CMK (cell line): ENCODE data around the gene NUDT21.
"Not testable (repeated sequence)": the region's sequence is repeated elsewhere in the genome, so short reads cannot be mapped to it uniquely, and the experiment has no call there.

ENCODE experiments used
- DNase-seq: peaks from one replicate; pipeline ENCODE4 v3.0.0-alpha.2; 2010; ENCODE audit warnings: low read depth

NUDT21 gene

DNA sequence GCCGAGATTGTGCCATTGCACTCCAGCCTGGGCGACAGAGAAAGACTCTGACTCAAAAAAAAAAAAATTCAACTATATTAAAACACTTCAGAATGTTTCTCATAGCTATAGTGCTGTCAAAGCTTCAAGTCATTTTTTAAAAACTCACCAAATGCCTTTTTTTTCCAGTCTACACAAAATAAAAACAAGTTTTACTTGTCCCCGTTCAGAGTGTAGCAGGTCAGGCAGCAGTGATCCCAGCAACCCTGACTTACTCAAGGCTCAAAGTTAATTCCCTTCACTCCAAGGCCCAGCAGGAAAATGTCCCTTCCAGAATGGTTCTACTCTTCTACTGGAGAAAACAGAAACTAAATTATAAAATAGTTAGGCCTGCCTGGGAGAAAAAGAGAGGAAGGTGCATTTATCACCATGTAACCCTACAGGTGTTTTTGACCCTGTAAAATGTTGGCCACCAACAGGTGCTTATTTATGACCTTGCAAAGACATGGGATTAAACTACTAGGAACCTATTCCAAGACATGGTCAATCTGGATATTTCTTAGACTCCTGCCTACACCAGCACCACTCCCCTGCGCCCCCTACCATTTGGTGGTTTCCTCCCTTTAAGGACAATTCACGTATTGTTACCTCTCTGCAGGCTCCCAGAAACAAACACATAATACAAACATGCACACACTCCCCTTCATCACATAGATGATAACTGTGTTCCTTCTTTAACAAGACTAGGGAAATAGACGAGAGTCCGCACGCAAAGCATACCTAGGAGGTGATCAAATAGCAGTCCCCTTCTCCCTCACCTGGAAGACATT lies 31.2 kb downstream of the NUDT21 start:
- DNase-seq, result no peak

DNA sequence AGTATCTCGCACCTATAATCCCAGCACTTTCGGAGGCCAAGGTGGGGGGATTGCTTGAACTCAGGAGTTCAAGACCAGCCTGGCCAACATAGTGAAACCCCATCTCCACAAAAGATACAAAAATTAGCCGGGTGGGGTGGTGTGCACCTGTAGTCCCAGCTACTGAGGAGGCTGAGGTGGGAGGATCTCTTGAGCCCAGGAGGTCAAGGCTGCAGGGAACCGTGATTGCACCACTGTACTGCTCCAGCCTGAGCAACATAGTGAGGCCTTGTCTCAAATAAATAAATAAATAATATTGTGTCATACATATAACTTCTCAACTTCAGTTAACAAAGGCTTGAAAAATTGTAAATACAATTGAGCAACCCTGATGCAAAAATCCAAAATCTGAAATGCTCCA lies 34.0 kb downstream of the NUDT21 start:
- no peak for DNase-seq

DNA sequence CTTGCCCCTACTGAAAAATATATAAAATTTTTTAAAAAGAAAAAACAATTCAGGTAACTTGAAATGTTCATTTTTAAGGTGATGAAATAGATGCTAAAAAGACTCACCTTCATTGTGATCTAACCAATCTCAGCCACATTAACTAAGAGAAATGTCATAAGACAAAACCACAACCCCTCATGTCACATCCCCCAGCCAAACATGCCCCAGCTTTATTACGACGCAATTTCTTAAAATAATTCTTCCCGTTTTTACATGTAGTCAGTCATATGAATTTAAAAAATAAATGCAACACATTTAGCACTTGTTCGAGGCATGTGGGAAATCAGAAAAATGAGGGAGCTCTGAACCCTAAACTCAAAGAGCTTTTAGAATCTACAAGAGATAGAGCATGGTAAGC lies 35.3 kb downstream of the NUDT21 start:
- DNase-seq, result no peak

DNA sequence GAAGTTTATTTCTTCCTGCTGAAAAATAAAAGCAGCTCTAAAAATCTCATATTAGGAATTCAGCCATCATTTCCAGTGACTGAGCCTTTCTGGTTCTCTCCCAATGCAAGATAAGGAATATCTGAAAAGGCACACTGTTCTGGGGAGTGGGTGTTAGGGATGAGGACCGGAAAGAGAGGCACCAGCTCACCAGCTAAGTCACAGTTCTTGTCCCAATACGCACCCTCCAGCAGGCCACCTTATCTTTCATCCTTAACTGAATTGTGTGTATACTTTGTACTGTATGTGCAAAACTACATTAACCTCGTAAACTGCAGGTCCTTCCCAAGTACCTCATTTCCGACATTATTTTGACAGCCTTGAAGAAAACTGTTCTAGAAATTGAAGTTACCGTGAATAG lies 36.8 kb downstream of the NUDT21 start:
- DNase-seq, result no peak

DNA sequence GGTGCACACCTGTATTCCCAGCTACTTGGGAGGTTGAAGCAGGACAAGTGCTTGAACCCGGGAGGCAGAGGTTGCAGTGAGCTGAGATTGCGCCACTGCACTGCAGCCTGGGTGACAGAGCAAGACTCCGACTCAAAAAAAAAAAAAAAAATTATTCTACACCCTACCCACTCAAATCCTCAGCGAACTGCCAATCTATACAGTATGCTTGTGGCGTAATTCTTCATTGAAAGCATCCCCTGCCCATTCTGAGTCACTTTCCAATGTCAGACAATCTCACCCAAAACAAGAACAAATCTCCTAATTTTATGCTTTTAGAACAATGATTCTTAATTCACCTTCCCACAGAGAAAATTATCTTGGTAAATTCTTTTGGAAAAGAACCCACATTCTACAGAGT lies 37.8 kb downstream of the NUDT21 start:
- DNase-seq, result no peak

DNA sequence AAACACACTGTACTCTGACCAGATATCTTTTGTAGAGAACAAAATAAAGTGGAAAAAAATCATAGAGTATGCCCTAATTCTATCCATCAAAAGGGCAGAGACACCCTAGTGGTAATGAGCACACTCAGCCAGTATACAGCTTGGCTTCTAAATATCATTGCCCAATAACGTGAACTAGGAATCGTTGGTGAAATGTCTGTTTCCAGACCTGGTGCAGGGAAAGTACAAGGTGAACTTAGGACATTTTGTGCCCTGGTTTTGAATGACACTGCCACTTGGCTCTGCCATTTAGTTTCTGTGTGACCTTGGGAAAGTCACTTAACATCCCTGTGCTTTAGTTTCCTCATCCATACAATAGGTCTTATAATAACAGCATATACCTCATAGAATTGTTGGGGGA lies 39.5 kb downstream of the NUDT21 start:
- DNase-seq, result no peak

DNA sequence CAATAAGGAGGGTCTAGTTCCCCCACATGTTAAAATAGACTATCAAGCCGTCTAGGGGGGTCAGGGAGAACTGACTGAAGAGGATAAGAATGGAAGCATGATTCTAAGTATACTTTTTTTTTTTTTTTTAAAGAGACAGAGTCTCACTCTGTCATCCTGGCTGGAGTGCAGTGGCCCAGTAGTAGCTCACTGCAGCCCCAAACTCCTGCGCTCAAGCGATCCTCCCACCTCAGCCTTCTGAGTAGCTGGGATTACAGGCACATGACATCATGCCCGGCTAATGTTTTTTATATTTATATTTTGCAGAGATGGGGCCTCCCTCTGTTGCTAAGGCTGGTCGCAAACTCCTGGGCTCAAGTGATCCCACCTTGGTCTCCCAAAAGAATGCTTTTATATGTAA lies 40.0 kb downstream of the NUDT21 start:
- no peak for DNase-seq

DNA sequence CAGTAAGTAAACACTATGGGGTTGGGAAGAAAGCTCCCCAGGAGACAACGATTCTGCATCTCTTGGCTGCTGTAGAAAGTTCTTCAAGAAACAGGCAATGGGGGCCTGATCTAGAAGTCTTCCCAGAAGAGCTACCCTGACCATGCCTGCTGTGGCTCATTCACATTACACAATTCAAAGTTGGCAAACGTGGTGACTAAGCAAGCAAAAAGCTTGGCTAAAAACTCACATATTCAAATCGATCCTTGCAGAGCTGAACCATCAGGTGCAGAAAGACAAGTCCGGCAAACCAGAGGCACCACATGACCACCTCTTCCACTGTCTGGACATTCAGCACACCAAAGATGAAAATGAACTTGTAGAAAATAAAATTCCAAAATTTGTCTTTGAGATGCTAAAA lies 41.9 kb downstream of the NUDT21 start:
- DNase-seq, result no peak

DNA sequence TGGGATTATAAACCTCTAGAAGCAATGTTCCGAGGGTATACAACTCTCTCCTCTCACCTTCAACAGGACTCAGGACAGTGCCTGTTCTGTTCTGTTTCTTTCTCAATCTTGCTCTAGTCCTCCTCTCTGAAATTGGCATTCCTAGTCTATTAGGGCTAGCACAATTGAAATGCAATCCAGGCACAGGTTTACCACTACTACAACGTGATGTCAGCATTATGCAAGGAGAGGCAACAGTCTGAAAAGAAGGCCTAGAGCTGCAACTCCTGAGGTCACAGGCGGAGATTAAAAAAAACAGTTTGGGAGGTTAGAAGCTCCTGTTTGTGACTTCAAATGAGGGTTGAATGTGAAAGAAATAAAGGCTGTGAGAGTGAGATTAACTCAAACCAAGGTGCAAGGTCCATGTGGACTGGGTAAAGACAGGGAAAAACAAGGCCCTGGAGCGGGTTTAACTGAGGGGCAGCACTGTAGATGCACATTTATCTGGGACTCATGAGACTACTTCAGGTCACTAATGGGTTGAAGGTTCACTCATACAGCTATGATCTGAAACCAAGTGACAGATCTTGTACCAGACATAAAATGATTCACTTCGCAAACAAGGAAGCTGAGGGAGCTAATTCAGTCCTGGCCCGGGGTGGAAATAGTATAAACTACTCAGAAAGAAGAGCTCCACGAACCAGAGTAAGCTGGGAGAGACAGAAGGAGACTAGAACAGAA lies 42.6 kb downstream of the NUDT21 start:
- no peak for DNase-seq

DNA sequence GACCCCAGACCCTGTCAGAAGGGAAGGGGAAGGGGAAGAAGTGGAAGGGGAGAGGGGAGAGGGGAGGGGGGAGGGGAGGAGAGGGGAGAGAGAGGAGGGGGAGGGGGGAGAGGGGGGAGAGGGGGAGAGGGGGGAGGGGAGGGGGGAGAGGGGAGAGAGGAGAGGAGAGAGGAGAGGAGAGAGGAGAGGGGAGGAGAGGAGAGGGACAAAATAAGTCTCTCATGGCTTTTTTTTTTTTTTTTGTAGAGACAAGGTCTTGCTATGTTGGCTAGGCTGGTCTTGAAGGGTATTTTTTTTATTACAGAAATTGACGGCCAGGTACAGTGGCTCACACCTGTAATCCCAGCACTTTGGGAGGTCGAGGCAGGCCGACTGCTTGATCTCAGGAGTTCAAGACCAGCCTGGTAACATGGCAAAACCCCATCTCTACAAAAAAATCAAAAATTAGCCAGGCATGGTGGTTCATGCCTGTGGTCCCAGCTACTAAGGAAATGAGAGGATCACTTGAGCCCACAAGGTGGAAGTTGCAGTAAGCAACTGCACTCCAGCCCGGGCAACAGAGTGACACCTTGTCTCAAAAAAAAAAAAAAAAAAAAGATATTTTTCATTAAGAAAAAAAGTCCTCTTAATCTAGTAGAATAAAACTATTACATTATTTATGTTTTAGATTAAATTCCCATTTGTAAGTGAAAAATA lies 45.0 kb downstream of the NUDT21 start:
- DNase-seq, result no peak

DNA sequence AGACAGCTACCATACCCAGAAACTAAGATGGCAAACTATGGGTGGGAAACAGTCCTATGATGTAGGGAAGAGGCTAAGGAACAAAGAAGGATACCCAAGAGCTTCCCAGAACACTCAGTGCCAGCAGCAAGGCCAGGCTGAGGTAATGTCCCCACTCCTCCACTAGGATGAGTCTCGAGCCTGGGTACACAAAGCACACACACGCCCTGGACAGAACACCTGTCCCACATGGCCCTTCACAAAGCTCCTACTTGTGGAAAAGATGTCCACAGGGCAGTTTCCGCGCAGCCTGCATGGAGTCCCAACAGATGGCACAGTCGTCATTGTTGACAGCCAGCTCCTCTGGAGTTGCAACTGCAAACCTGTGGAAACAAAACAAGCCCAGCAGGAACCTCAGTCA lies 49.6 kb downstream of the NUDT21 start:
- DNase-seq, result no peak

DNA sequence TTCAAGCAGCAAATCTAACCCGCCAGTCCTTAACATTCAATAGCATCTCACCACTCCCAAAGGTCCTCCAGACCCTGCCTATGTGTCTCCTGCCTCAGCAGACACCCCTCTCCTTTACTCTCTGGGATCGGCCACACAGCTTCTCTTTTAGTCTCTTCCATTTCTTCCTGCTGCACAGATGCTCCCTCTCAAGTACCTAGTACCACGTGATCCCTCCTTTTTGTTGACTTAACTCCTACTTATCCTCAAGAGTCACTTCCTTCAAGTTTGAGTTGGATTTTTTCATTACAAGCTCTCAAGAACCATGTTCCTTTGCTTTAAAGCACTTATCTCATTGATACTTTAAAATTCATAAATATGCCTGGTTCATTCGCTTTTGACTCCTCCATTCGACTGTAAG lies 50.7 kb downstream of the NUDT21 start:
- DNase-seq, result no peak

DNA sequence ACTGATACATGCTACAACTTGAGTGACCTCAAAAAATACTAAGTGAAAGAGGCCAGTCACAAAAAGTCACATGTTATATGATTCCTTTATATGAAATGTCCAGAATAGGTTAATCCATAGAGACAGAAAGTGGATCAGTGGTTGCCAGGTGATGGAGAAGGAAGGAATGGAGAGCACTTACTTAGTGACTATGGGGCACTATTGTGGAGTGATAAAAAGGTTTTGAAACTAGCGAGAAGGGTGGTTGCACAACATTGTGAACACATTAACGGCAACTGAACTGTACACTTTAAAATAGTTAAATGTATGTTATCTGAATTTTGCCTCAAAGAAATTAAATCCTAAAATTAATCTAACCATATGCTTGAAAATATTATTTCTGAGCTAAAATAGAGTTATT lies 51.6 kb downstream of the NUDT21 start:
- DNase-seq, result no peak

DNA sequence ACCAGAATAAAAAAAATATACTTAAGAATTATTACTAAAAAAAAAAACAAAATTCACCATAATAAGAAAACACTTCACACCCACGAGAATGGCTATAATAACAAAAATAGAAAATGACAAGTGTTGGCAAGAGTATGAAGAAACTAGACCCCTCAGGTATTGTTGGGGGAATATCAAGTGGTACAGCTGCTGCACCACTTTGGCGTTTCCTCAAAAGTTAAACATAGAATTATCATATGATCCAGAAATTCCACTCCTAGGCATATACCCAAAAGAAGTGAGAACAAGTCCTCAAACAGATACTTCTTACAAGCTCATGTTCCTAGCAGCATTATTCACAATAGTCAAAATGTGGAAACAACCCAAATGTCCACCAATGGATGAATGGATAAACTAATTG lies 52.1 kb downstream of the NUDT21 start:
- DNase-seq, result no peak

DNA sequence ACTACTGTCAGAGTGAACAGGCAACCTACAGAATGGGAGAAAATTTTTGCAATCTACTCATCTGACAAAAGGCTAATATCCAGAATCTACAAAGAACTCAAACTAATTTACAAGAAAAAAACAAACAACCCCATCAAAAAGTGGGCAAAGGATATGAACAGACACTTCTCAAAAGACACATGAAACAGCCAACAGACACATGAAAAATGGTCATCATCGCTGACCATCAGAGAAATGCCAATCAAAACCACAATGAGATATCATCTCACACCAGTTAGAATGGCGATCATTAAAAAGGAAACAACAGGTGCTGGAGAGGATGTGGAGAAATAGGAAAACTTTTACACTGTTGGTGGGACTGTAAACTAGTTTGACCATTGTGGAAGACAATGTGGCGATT lies 54.4 kb downstream of the NUDT21 start:
- not testable (repeated sequence) for DNase-seq

DNA sequence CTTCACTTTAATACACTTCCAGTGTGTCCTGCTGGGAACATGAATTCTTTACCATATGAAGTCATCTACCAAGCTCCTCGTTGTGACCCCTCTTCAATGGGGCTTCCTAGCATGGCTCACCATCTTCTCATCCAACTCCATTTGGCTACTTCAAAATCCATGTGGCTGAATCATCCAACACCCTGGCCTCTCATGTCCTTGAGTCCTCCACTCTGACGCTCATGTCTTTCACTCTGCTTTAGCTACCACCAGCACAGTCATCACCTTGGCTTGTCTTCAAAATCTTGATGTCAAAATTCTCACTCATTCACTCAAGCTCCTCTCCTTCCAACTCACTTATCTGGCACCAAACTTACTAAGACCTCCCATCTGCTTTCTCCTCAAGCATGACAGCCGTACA lies 61.6 kb downstream of the NUDT21 start:
- no peak for DNase-seq

DNA sequence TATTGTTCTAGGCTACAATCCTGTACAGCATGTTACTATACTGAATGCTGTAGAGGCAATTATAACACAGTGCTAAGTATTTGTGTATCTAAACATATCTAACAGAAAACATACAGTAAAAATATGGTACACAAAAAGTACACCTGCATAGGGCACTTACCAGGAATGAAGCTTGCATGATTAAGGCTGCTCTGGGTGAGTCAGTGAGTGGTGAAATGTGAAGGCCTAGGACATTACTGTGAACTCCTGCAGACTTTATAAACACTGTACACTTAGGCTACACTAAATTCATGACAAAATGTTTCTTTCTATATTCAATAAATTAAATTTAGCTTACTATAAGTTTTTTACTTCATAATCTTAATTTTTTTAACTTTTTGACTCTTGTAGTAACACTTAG lies 62.9 kb downstream of the NUDT21 start:
- no peak for DNase-seq

DNA sequence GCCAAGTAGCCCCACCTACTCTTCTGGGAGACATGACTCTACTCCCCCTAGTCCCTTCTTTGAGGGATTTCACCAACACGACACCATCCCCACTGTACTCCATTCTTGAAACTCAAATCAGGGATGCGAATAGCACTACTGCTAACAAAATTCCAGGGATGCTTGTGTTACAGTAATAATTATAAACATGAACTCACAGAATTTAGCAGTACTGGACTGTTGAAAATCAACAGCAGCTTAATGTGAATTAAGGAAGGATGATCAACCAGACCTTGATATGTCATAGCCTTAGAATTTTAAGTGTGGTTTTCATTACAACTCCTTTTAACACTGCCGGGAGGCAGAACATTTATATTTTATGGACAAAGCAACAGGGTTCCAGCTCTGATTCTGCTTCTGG lies 63.7 kb downstream of the NUDT21 start:
- DNase-seq, result no peak

DNA sequence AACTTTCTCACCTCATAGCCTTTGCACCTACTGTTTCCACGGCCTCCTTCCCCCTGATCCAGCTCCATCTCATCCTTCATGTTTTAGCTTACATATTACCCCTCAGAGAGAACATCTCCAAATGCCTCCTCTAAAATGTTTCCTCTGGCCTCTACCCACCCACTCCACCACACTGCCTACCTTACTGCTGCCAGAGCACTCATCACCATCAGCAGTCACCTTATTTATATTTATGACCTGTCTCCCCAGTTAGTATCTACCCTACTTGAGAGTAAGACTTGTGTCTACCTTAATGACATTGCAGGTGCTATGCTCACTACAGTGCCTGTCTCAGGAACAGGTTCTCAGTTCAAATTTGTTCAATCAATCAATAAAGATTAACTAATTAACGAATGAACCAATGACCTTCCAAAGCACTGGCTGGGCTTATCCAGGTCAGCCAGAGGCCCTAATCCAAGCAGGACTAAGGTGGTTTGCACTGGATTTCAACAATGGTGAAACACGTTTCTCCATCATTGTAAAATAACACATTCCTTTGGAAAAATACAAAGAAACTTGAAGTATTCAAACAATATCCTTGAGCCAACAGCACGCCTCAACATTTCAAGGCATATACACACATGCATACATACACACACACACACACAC lies 66.9 kb downstream of the NUDT21 start:
- no peak for DNase-seq

DNA sequence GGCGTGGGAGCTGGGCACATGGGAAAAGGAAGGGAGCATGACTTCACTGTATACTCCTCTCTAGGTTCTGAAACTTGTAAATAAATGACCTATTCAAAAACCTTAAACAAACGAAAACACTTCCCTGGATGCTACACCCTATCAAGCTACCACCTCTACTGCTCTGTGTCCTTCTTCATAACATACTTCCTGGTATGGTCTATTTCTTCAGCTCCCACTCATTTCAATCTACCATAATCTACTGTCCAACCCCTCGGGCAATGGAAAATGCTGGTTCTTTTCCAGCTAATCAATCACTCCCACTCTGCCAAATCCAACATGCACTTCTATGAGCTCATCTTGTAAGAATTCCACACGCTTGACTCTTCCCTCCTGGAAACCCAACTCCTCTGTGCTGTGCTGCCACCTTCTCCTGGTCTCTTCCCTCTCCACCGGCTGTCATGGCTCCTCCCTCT lies 68.2 kb downstream of the NUDT21 start:
- no peak for DNase-seq

DNA sequence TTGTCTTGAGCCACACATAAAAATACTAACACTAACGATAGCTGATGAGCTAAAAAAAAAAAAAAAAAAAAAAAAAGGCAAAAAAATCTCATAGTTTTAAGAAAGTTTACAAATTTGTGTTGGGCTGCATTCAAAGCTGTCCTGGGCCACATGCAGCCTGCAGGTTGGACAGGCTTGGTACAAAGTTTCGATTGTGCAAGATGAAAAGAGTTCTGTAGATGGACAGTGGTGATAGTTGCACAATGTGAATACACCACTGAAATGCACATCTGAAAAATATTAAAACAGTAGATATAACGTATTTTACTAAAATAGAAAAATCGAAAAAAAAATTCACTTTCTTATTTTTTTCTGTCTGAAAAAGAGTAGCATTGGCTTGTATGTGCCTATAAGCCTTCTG lies 68.7 kb downstream of the NUDT21 start:
- DNase-seq, result no peak

DNA sequence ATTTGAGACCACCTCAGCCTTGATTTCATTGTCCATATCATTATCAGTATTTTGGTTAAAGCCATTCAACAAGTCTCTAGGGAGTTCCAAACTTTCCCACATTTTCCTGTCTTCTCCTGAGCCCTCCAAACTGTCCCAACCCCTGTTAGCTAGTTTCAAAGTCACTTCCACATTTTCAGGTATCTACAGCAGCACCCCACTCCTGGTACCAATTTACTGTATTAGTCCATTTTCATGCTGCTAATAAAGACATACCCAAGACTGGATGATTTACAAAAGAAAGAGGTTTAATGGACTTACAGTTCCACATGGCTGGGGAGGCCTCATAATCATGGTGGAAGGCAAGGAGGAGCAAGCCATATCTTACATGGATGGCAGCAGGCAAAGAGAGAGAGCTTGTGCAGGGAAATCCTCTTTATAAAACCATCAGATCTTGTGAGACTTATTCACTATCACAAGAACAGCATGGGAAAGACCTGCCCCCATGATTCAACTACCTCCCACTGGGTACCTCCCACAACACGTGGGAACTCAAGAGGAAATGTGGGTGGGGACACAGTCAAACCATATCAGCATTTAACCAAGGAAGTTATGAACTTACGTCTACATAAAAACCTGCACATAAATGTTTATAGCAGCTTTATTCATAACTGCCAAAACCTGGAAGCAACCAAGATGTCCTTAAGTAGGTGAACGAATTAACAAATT lies 70.2 kb downstream of the NUDT21 start:
- not testable (repeated sequence) for DNase-seq
